Osteocyte (in vitro differentiated cells): ENCODE results near the gene HOXA10. TPM values are rescaled to one million over a fixed set of nuclear protein-coding genes. Genes with fewer than 3 reads are reported as not detected.

Experiments used
- DNase-seq: peaks from one replicate; pipeline ENCODE4 v3.0.0; 2021; ENCODE audit warnings: mixed read lengths; ENCODE audit not compliant: unreplicated experiment; ENCODE audit errors: extremely low spot score
- H3K27ac Mint-ChIP-seq: one replicate; pipeline ENCODE4 v1.8.0; 2021; ENCODE audit warnings: mild to moderate bottlenecking, mixed read lengths; ENCODE audit not compliant: unreplicated experiment
- H3K27me3 Mint-ChIP-seq: one replicate; pipeline ENCODE4 v1.8.0; 2021; ENCODE audit warnings: mixed read lengths; ENCODE audit not compliant: unreplicated experiment
- H3K36me3 Mint-ChIP-seq: one replicate; pipeline ENCODE4 v1.8.0; 2021; ENCODE audit warnings: mixed read lengths; ENCODE audit not compliant: unreplicated experiment
- H3K4me1 Mint-ChIP-seq: one replicate; pipeline ENCODE4 v1.8.0; 2021; ENCODE audit warnings: mixed read lengths; ENCODE audit not compliant: unreplicated experiment
- H3K4me3 Mint-ChIP-seq: one replicate; pipeline ENCODE4 v1.8.0; 2021; ENCODE audit warnings: mild to moderate bottlenecking, moderate library complexity, mixed read lengths; ENCODE audit not compliant: unreplicated experiment
- H3K9me3 Mint-ChIP-seq: one replicate; pipeline ENCODE4 v1.8.0; 2021; ENCODE audit warnings: mixed read lengths; ENCODE audit not compliant: unreplicated experiment
- total RNA-seq: library from RNA; stranded (reverse); gene quantifications from 2 replicates; pipeline ENCODE4 v1.2.1, GENCODE V29; 2021
- TF ChIP-seq, protein P1 (sequence below): fragments of 200-600 bp; sonication (generic); IDR thresholded peaks from 2 replicates; pipeline ENCODE4 v1.5.0; 2021; ENCODE audit warnings: antibody characterized with exemption, mild to moderate bottlenecking, moderate library complexity

Gene HOXA10
- total RNA-seq, 1 donor from 2014 or later: not detected

DNA sequence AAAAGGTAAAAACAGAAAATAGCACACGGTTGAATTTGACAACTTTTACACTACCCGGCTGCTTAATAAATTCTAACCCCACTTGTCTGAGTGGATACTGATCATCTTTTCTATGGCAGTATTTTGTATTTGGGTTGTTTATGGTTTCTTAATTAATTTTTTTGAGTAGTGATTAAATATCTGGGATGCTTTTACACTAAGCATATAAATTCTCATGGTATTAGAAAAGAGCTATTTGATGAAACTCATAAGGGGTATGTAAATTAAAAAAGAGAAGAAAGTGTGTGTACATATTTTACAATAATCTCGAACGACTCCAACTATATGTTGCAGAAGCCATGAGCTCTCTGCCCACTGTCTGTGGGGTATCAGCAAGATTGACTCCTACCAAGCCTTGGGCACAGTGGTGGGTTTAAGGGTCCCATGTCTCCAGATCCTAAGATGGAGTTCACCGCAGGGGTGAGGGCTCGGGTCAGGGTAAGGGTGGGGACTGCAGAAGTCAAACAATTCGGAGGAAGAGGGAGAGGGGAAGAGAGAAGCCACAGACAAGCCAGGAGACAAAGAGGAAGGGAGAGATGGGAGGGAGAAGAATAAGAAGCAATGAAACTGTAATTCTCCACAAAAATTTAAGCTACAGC lies 33.3 kb upstream of the HOXA10 start:
- Mint-ChIP-seq H3K4me1 (peaks cover 20% of the 10 kb centered on the region), H3K4me3 (no peak overlapping the region), H3K27me3 (peaks cover 96% of the 10 kb centered on the region), H3K36me3 (peaks cover 7% of the 10 kb centered on the region), H3K9me3 (no peaks in the 10 kb centered on the region), H3K27ac (no peak overlapping the region)
- TF ChIP-seq, protein P1, sequence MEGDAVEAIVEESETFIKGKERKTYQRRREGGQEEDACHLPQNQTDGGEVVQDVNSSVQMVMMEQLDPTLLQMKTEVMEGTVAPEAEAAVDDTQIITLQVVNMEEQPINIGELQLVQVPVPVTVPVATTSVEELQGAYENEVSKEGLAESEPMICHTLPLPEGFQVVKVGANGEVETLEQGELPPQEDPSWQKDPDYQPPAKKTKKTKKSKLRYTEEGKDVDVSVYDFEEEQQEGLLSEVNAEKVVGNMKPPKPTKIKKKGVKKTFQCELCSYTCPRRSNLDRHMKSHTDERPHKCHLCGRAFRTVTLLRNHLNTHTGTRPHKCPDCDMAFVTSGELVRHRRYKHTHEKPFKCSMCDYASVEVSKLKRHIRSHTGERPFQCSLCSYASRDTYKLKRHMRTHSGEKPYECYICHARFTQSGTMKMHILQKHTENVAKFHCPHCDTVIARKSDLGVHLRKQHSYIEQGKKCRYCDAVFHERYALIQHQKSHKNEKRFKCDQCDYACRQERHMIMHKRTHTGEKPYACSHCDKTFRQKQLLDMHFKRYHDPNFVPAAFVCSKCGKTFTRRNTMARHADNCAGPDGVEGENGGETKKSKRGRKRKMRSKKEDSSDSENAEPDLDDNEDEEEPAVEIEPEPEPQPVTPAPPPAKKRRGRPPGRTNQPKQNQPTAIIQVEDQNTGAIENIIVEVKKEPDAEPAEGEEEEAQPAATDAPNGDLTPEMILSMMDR: no peak
- no peak for DNase-seq

DNA sequence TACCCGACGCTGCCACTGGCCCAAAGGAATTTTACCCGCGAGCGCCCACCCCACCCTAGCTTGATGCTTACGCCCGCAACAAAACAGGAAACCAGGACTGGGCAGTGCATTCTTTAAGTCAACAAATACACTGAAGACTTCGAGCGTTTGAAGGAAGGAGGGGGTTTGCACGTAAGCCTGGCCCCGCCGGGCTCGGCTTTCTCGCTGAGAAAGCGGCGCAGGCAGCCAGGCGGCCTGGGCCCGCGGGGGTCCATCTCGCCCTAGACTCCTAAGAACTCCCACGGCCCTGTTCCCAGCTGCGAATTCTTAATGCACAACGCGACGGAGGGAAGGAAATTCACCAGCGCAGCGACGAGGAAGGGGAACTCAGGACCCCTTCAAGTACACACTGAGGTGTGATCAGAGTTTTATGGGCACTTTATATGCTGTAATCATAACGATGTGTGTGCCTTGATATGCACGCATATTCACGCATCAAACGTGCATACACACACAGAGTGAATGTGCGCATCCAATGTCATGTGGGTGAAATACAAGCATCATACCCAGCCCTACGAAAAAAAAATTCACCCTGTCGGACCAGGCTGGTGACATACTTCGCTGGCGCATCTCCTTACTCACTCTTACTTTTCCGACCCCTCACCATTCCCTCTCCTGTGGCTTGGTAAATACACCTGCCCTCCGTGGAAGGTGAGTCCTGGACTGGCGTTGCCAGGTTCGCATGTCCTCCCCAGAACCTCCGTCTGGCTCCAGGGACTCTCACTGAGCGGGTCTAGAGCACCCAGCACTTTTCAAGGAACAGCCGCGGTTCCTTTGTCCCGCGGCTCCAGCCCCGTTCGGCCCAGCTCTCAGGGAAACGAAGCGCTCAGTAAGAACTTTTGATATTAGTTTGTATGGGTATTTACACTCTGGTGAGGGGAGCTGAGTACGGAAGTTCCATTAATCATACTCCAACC lies 31.5 kb upstream of the HOXA10 start:
- Mint-ChIP-seq H3K36me3 (peaks cover 7% of the 10 kb centered on the region), H3K27me3 (peaks cover 97% of the 10 kb centered on the region), H3K4me3 (peak overlapping the region; percentile 73), H3K27ac (no peak overlapping the region), H3K9me3 (no peaks in the 10 kb centered on the region), H3K4me1 (peaks cover 32% of the 10 kb centered on the region)
- TF ChIP-seq, protein P1: no peak
- DNase-seq: no peak

DNA sequence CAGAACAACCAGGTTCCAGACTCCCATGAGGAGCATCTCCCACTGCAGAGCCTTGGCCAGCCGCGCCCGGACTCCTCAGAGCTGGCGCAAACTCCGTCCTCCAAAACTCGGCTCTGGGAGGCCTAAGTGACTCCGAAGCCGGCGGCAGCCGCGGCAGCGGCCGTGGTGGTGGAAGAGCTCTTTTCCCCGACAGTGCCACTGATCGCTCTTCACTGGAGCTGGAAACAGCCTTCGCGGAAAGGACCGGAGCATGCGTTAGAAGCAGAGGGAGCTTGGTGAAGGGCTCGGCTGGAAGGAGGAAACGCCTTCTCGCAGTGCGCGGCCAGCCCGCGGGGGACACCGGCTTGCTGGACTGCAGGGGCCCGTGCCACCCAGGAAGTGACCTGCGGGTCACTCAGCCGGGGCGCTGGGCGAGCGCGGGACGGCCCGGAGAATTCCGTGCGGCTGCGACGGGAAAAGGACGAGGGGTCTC lies 30.8 kb upstream of the HOXA10 start:
- TF ChIP-seq, protein P1: no peak
- H3K36me3 Mint-ChIP-seq: peaks cover 7% of the 10 kb centered on the region
- peaks cover 94% of the 10 kb centered on the region for H3K27me3 Mint-ChIP-seq
- peaks cover 36% of the 10 kb centered on the region for H3K4me1 Mint-ChIP-seq
- H3K4me3 Mint-ChIP-seq: peak overlapping the region; percentile 73
- no peaks in the 10 kb centered on the region for H3K9me3 Mint-ChIP-seq
- DNase-seq: no peak
- no peak overlapping the region for H3K27ac Mint-ChIP-seq

DNA sequence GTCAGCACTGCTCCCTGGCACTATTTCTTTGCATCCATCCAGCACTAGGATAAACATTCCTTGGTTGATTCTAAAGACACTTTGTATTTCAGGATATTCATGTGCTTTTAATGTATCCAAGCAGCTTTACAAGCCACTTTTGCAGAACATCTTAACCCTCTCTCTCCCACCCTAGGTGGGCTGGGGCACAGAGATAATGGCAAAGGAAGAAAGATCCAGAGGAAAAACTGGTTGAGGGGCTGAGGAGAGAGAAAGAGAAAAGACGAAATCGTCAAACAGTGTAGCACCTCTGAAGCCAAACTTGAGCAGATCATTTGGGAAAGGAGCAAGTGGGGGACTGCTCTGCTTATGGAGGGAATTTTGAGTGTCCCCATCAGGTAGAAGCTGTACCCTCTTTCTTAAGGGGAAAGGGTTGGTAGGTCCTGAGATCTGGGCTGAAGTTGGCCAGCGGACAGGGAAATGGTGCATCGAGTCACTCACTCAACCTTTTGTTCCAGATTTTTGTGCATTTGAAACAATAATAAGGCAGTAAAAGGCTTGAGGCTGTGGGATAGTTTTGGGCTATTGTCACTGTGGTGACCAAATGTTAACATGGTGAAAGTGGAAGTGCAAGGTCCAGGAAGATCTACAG lies 30.0 kb upstream of the HOXA10 start:
- peak overlapping the region; percentile 3 for H3K4me3 Mint-ChIP-seq
- no peak for DNase-seq
- no peaks in the 10 kb centered on the region for H3K9me3 Mint-ChIP-seq
- H3K27me3 Mint-ChIP-seq: peaks cover 90% of the 10 kb centered on the region
- TF ChIP-seq, protein P1: no peak
- H3K36me3 Mint-ChIP-seq: peaks cover 7% of the 10 kb centered on the region
- no peak overlapping the region for H3K27ac Mint-ChIP-seq
- peaks cover 38% of the 10 kb centered on the region for H3K4me1 Mint-ChIP-seq
